Activated CD4-positive, alpha-beta T cell treated with anti-CD3 and anti-CD28 coated beads, Interleukin-2, amount 10 ng/mL, durations not matched to agents 7 days and 5 days (primary cell): ENCODE results near the gene ETFRF1. TPM values are rescaled to one million over a fixed set of nuclear protein-coding genes. Genes with fewer than 3 reads are reported as not detected.
A peak's percentile ranks its signal among the peaks of the same experiment; 100 is the strongest.

Experiments used
- CTCF ChIA-PET: fragments of 350-600 bp; sonication (Branson Sonifier 250); formaldehyde crosslinking; loops from one replicate; lab custom pipeline; 2021; ENCODE audit warnings: antibody characterized with exemption; lab: Charles Lee
- POLR2A ChIA-PET: fragments of 350-600 bp; sonication (Branson Sonifier 250); formaldehyde crosslinking; loops from one replicate; lab custom pipeline; 2021; ENCODE audit warnings: antibody characterized with exemption; lab: Charles Lee
- DNase-seq: peaks from one replicate; pipeline ENCODE4 v3.0.0-alpha.2; 2020
- H3K27ac Mint-ChIP-seq: one replicate; pipeline ENCODE4 v1.8.0; 2021; ENCODE audit warnings: mild to moderate bottlenecking, moderate library complexity, mixed read lengths
- H3K27me3 Mint-ChIP-seq: one replicate; pipeline ENCODE4 v1.8.0; 2021; ENCODE audit warnings: mixed read lengths
- H3K36me3 Mint-ChIP-seq: one replicate; pipeline ENCODE4 v1.8.0; 2021; ENCODE audit warnings: low read depth, mixed read lengths
- H3K4me1 Mint-ChIP-seq: one replicate; pipeline ENCODE4 v1.8.0; 2021; ENCODE audit warnings: mixed read lengths
- H3K4me3 Mint-ChIP-seq: one replicate; pipeline ENCODE4 v1.8.0; 2021; ENCODE audit warnings: mild to moderate bottlenecking, moderate library complexity, mixed read lengths
- H3K9me3 Mint-ChIP-seq: one replicate; pipeline ENCODE4 v1.8.0; 2021; ENCODE audit warnings: mixed read lengths
- total RNA-seq, 2 experiments: library from RNA; stranded (reverse); gene quantifications; one replicate each; pipeline ENCODE4 v1.2.3, GENCODE V29; 2021

ETFRF1 gene
- total RNA-seq, 2 experiments from 2014 or later = 8.7 to 11.5 TPM

- POLR2A ChIA-PET = interaction anchor here (0.5 to 0.6 kb wide), 3 partner anchors 11 to 148 kb away, joined by 3 to 14 read pairs (median 3); no protein-coding TSS in a partner anchor
- no peaks in the 10 kb centered on the region for H3K9me3 Mint-ChIP-seq
- no peak overlapping the region for H3K27ac Mint-ChIP-seq
- H3K27me3 Mint-ChIP-seq = no peaks in the 10 kb centered on the region
- DNase-seq = peak; percentile 27
- H3K4me1 Mint-ChIP-seq = peaks cover 18% of the 10 kb centered on the region
- peaks cover 49% of the 10 kb centered on the region for H3K36me3 Mint-ChIP-seq
- no peak overlapping the region for H3K4me3 Mint-ChIP-seq
- CTCF ChIA-PET = interaction anchor here (0.7 to 1.4 kb wide), 7 partner anchors 10 to 193 kb away, joined by 3 to 4 read pairs (median 4); partner anchors contain the start of gene KRAS
Measured at GRCh38 chr12:25241167-25242020, 46.4 kb downstream of the ETFRF1 start.

DNA sequence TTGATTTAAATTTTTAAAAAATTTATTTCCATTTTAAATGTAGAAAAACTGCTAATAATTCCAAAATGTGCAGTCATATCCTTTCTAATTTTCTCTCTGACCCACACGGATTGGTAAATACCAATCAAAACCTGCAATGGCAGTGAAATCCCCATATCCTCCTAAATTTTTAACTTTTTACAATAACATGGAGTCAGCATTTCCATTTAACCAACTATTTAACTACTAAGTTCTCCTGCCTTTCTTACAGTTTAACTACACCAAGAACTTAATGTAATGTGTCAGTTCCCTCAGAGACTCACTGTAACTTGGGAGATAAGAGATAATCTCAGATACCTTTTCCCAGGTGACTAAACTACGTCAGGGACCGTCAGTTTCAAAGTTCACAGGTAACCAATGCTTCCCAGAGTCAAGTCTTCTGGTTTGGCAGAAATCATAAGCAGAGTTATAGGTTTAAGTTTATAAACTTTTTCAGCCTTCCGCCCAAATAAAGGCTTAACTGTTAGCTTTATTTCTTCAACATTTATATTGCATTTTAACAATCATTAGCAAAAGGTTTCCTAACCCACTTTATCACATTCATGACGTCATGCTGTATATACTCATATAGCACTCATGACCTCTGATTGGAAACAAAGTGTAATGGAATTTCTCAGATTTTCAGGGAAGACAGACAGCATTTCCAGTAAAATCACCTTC lies 48.1 kb downstream of the ETFRF1 start:
- no peak overlapping the region for H3K4me3 Mint-ChIP-seq
- H3K27me3 Mint-ChIP-seq = no peaks in the 10 kb centered on the region
- no peak overlapping the region for H3K27ac Mint-ChIP-seq
- CTCF ChIA-PET = no interaction called here
- H3K36me3 Mint-ChIP-seq = peaks cover 44% of the 10 kb centered on the region
- no peak for DNase-seq
- no peaks in the 10 kb centered on the region for H3K9me3 Mint-ChIP-seq
- H3K4me1 Mint-ChIP-seq = peaks cover 24% of the 10 kb centered on the region
- POLR2A ChIA-PET = no interaction called here

DNA sequence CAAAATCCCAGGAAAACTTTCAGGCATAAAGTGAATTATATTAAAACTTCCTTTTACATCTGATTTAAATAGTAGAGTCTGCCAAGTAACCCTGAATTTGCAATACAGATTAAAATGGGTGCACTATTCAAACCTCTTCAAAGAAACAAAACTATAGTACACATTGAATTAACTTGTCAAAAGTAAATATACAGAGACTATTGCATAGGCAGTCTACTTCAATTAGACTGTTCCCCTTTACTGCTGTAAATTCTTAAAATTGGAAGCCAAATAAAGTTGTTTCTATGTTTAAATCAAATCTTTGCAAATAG lies 48.6 kb downstream of the ETFRF1 start:
- Mint-ChIP-seq H3K9me3 (no peaks in the 10 kb centered on the region), H3K4me3 (no peak overlapping the region), H3K4me1 (peaks cover 29% of the 10 kb centered on the region), H3K27ac (no peak overlapping the region), H3K27me3 (no peaks in the 10 kb centered on the region), H3K36me3 (peaks cover 46% of the 10 kb centered on the region)
- ChIA-PET POLR2A (no interaction called here), CTCF (no interaction called here)
- no peak for DNase-seq

DNA sequence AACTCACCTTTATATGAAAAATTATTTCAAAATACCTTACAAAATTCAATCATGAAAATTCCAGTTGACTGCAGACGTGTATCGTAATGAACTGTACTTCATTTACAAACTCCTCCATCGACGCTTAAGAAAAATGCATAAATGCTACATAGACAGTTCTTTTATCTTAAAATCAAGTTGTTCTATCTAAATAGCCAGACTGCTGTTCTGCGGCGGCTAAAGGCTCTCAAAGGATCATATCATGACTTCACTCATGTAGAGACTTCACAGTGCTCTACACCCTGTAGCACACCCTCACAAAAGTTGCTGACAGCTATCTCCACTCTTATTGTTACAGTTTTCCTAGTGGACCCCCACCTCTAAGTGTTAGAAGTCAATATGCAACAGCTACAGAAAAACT lies 50.5 kb downstream of the ETFRF1 start:
- H3K27me3 Mint-ChIP-seq = no peaks in the 10 kb centered on the region
- no peak overlapping the region for H3K4me3 Mint-ChIP-seq
- H3K27ac Mint-ChIP-seq = no peak overlapping the region
- CTCF ChIA-PET = interaction anchor here (1.0 kb wide), 1 partner anchor 143 kb away, joined by 3 read pairs; no protein-coding TSS in a partner anchor
- H3K9me3 Mint-ChIP-seq = no peaks in the 10 kb centered on the region
- H3K4me1 Mint-ChIP-seq = peaks cover 39% of the 10 kb centered on the region
- peaks cover 42% of the 10 kb centered on the region for H3K36me3 Mint-ChIP-seq
- DNase-seq = no peak
- POLR2A ChIA-PET = no interaction called here

DNA sequence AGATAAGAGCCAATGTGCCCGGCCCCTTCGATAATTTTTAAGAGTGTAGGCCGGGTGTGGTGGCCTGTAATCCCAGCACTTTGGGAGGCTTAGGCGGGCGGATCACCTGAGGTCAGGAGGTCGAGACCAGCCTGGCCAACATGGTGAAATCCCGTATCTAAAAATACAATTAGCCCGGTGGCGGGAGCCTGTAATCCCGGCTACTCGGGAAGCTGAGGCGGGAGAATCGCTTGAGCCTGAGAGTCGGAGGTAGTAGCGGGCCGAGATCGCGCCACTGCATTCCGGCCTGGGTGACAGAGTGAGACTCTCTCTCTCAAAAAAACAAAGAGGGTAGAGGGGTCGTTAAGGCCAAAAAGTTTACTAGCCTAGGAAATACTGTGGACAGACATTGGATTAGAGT lies 53.1 kb downstream of the ETFRF1 start:
- no peak for DNase-seq
- Mint-ChIP-seq H3K36me3 (peaks cover 42% of the 10 kb centered on the region), H3K4me3 (no peak overlapping the region), H3K9me3 (no peaks in the 10 kb centered on the region), H3K4me1 (peaks cover 40% of the 10 kb centered on the region), H3K27me3 (no peaks in the 10 kb centered on the region), H3K27ac (no peak overlapping the region)
- ChIA-PET CTCF (interaction anchor here (0.8 to 1.5 kb wide), 2 partner anchors 10 to 12 kb away, joined by 3 read pairs; no protein-coding TSS in a partner anchor), POLR2A (no interaction called here)

GRCh38 chr12:25248732-25249131 lies 53.7 kb downstream of the ETFRF1 start:
- POLR2A ChIA-PET = no interaction called here

DNA sequence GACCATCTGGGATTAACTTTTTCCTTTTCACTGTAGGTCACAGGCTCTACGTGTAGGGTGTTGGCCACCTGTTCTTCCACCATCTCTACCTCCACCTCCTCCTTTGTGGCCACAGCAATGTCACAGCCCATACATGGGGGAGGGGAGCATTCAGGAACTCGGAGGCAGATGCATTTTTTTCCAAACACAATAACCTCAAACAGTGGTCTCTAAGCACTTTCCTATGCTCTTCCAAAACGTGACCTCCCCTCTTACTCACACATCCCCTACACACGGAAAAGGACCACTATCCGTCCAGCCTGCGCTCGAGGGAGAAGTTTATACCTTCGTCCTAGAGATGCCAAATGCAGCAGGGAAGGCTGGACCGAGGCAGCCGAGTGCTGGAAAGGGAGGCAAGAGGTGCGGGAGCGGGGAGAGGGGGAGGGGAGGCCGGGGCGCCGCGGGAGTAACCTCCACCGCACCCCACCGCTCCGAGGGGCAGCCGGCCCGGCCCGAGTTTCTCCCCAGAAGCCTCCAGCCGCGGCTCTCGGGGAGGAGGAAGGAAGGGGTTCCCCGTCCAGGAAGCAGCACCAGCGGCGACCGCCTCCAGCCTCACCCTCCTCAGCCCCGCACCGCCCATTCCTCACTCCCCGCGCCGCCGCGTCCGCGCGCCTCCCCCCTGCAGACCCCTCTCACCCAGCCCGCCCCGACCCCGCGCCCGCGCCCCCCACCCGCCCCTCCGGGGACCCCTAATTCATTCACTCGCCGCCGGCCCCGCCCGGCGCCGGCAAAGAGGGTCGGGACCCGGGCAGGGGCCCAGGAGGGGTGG lies 55.1 kb downstream of the ETFRF1 start:
- Mint-ChIP-seq H3K4me3 (peak overlapping the region; percentile 86), H3K36me3 (peaks cover 27% of the 10 kb centered on the region), H3K4me1 (peaks cover 44% of the 10 kb centered on the region), H3K27ac (peak overlapping the region; percentile 92), H3K27me3 (peaks cover 2% of the 10 kb centered on the region), H3K9me3 (no peaks in the 10 kb centered on the region)
- CTCF ChIA-PET = interaction anchor here (0.6 to 1.5 kb wide), 3 partner anchors 9 to 94 kb away, joined by 3 to 4 read pairs (median 3); no protein-coding TSS in a partner anchor
- POLR2A ChIA-PET = interaction anchor here (0.7 to 1.0 kb wide), 5 partner anchors 42 to 138 kb away, joined by 3 to 10 read pairs (median 6); no protein-coding TSS in a partner anchor
- peak; percentile 59 for DNase-seq

More at GRCh38 chr12:25248732-25249131, 53.7 kb downstream of the ETFRF1 start:
- Mint-ChIP-seq H3K27me3 (no peaks in the 10 kb centered on the region), H3K36me3 (peaks cover 38% of the 10 kb centered on the region), H3K4me1 (peaks cover 44% of the 10 kb centered on the region), H3K9me3 (no peaks in the 10 kb centered on the region), H3K4me3 (peak overlapping the region; percentile 86), H3K27ac (no peak overlapping the region)
- CTCF ChIA-PET = interaction anchor here (0.6 to 1.5 kb wide), 3 partner anchors 11 to 82 kb away, joined by 3 to 4 read pairs (median 3); no protein-coding TSS in a partner anchor
- no peak for DNase-seq

- CTCF ChIA-PET = interaction anchor here (0.6 to 1.4 kb wide), 2 partner anchors 10 to 93 kb away, joined by 3 to 4 read pairs; no protein-coding TSS in a partner anchor
- Mint-ChIP-seq H3K27me3 (peaks cover 8% of the 10 kb centered on the region), H3K9me3 (no peaks in the 10 kb centered on the region), H3K36me3 (peaks cover 18% of the 10 kb centered on the region), H3K27ac (peak within 1 kb of the TSS; percentile 92), H3K4me3 (peak within 1 kb of the TSS; percentile 86), H3K4me1 (peaks cover 37% of the 10 kb centered on the region)
- DNase-seq = peak; percentile 91
- POLR2A ChIA-PET = interaction anchor here (0.7 to 1.0 kb wide), 5 partner anchors 41 to 137 kb away, joined by 3 to 10 read pairs (median 6); no protein-coding TSS in a partner anchor
Measured at GRCh38 chr12:25250744-25251730, 56.0 kb downstream of the ETFRF1 start, which contains the start of gene KRAS. TSS of gene KRAS (minus strand) at chr12:25250929.

DNA sequence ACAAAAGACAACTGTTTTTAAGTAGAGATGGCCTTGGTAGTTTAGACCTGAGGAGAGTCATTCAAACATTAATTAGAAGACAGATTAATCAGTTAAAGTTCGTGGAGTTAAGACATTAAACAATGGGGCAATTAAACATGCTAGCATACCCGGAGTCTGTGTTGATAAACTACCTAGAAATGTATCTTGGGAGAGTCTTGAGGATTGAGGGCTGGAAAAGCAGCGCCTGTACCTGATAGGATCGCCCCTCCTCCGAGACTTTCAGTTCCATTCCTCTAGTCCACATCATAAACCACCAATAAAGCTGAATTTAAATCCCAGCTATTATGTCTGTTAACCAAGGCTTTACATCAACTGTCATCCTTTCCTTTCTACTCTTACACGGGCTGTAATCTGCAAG lies 56.7 kb downstream of the ETFRF1 start:
- ChIA-PET POLR2A (no interaction called here), CTCF (interaction anchor here (1.1 to 1.4 kb wide), 2 partner anchors 10 to 136 kb away, joined by 4 read pairs; no protein-coding TSS in a partner anchor)
- H3K36me3 Mint-ChIP-seq = peaks cover 16% of the 10 kb centered on the region
- H3K4me1 Mint-ChIP-seq = peaks cover 37% of the 10 kb centered on the region
- H3K27ac Mint-ChIP-seq = peak overlapping the region; percentile 67
- peaks cover 8% of the 10 kb centered on the region for H3K27me3 Mint-ChIP-seq
- no peaks in the 10 kb centered on the region for H3K9me3 Mint-ChIP-seq
- no peak for DNase-seq
- H3K4me3 Mint-ChIP-seq = peak overlapping the region; percentile 86

- peaks cover 10% of the 10 kb centered on the region for H3K36me3 Mint-ChIP-seq
- H3K27me3 Mint-ChIP-seq = peaks cover 8% of the 10 kb centered on the region
- ChIA-PET POLR2A (interaction anchor here (0.6 to 1.1 kb wide), 2 partner anchors 112 to 135 kb away, joined by 3 to 4 read pairs; no protein-coding TSS in a partner anchor), CTCF (interaction anchor here (0.6 to 1.1 kb wide), 3 partner anchors 117 to 135 kb away, joined by 3 to 4 read pairs (median 3); no protein-coding TSS in a partner anchor)
- H3K9me3 Mint-ChIP-seq = no peaks in the 10 kb centered on the region
- H3K27ac Mint-ChIP-seq = no peak overlapping the region
- H3K4me3 Mint-ChIP-seq = no peak overlapping the region
- no peak for DNase-seq
- peaks cover 31% of the 10 kb centered on the region for H3K4me1 Mint-ChIP-seq
Measured at GRCh38 chr12:25252946-25253345, 57.9 kb downstream of the ETFRF1 start.
